Measurements from ENCODE around the gene COMP. TPM values are rescaled to one million over a fixed set of nuclear protein-coding genes. Genes with fewer than 3 reads are reported as not detected.

COMP gene
- total RNA-seq, 1 experiment from 2014 or later: 0.16 TPM

DNA sequence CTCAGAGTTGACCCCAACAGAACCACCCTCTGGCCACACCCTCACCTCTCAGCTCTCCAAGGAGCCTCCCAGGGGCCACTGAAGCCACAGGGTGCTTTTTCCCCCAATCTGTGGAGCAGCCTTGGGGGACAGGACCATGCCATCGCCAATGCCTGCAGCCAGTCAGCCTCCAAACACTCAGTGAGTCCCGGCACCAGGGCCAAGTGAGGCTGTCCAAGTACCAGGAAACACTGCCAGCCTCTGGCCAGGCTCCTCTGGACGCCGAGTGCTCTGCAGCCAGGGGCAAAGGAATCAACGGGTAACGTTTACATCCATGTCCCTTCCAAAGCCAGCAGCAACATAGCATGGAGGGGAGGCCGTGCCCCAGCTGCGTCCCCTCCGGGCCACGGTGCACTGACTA is 9.5 kb upstream of the COMP start:
- no peaks in the 10 kb centered on the region for H3K9me3 ChIP-seq
- TF ChIP-seq, protein P1, sequence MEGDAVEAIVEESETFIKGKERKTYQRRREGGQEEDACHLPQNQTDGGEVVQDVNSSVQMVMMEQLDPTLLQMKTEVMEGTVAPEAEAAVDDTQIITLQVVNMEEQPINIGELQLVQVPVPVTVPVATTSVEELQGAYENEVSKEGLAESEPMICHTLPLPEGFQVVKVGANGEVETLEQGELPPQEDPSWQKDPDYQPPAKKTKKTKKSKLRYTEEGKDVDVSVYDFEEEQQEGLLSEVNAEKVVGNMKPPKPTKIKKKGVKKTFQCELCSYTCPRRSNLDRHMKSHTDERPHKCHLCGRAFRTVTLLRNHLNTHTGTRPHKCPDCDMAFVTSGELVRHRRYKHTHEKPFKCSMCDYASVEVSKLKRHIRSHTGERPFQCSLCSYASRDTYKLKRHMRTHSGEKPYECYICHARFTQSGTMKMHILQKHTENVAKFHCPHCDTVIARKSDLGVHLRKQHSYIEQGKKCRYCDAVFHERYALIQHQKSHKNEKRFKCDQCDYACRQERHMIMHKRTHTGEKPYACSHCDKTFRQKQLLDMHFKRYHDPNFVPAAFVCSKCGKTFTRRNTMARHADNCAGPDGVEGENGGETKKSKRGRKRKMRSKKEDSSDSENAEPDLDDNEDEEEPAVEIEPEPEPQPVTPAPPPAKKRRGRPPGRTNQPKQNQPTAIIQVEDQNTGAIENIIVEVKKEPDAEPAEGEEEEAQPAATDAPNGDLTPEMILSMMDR (IDR thresholded peaks at IDR 0.05; ENCODE audit: insufficient read depth in 1 of 2, low read depth in 1 of 2, low read length in 1 of 2, severe bottlenecking in 1 of 2, unreplicated experiment in 1 of 2): no peak
- no peak overlapping the region for H3K4me3 ChIP-seq (ENCODE audit: low read depth, low read length)
- Mint-ChIP-seq H3K9me3 (ENCODE audit: unreplicated experiment) (no peaks in the 10 kb centered on the region), H3K27me3 (ENCODE audit: insufficient read depth, unreplicated experiment) (no peaks in the 10 kb centered on the region), H3K27ac (ENCODE audit: unreplicated experiment) (no peak overlapping the region), H3K4me1 (ENCODE audit: low read depth, unreplicated experiment) (no peaks in the 10 kb centered on the region), H3K36me3 (ENCODE audit: insufficient read depth, unreplicated experiment) (no peaks in the 10 kb centered on the region), H3K4me3 (ENCODE audit: unreplicated experiment) (no peak overlapping the region)
- peaks cover 6% of the 10 kb centered on the region for H3K4me1 ChIP-seq
- ChIA-PET CTCF (no interaction called here), POLR2A (no interaction called here)
- H3K36me3 ChIP-seq (ENCODE audit: control insufficient read depth, insufficient read depth, low read length): no peaks in the 10 kb centered on the region
- intact Hi-C loops (cut with micrococcal nuclease; ENCODE audit: unreplicated experiment): no loop called here
- H3K27me3 ChIP-seq (replicated peaks; ENCODE audit: control insufficient read depth, insufficient read depth, low read length): no peaks in the 10 kb centered on the region
- DNase-seq: no peak
- BruUV-seq (replicated peaks): no TSS peak

DNA sequence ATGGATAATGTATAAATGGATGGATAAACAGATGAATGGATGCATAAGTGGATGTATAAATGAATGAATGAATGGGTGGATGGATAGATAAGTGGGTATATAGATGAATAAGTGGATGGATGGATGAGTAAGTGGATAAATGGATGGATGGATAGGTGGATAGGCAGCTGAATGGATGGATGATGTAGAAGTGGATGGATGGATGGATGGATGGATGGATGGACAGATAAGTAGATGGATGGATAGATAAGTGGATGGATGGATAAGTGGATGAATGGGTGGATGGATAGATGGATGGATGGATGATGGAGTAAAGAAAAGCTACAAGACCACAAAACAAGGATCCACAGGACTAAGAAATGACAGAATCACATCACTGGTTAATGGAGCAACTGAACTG is 9.0 kb upstream of the COMP start:
- intact Hi-C loops (cut with micrococcal nuclease; ENCODE audit: unreplicated experiment): no loop called here
- H3K36me3 ChIP-seq (ENCODE audit: control insufficient read depth, insufficient read depth, low read length): no peaks in the 10 kb centered on the region
- ChIA-PET POLR2A (no interaction called here), CTCF (no interaction called here)
- Mint-ChIP-seq H3K4me3 (ENCODE audit: unreplicated experiment) (no peak overlapping the region), H3K27me3 (ENCODE audit: insufficient read depth, unreplicated experiment) (no peaks in the 10 kb centered on the region), H3K4me1 (ENCODE audit: low read depth, unreplicated experiment) (no peaks in the 10 kb centered on the region), H3K9me3 (ENCODE audit: unreplicated experiment) (no peaks in the 10 kb centered on the region), H3K27ac (ENCODE audit: unreplicated experiment) (no peak overlapping the region), H3K36me3 (ENCODE audit: insufficient read depth, unreplicated experiment) (no peaks in the 10 kb centered on the region)
- TF ChIP-seq, protein P1 (IDR thresholded peaks at IDR 0.05; ENCODE audit: insufficient read depth in 1 of 2, low read depth in 1 of 2, low read length in 1 of 2, severe bottlenecking in 1 of 2, unreplicated experiment in 1 of 2): no peak
- H3K4me1 ChIP-seq: peaks cover 6% of the 10 kb centered on the region
- H3K4me3 ChIP-seq (ENCODE audit: low read depth, low read length): no peak overlapping the region
- no peaks in the 10 kb centered on the region for H3K9me3 ChIP-seq
- H3K27me3 ChIP-seq (replicated peaks; ENCODE audit: control insufficient read depth, insufficient read depth, low read length): no peaks in the 10 kb centered on the region
- BruUV-seq (replicated peaks): no TSS peak
- DNase-seq: no peak

DNA sequence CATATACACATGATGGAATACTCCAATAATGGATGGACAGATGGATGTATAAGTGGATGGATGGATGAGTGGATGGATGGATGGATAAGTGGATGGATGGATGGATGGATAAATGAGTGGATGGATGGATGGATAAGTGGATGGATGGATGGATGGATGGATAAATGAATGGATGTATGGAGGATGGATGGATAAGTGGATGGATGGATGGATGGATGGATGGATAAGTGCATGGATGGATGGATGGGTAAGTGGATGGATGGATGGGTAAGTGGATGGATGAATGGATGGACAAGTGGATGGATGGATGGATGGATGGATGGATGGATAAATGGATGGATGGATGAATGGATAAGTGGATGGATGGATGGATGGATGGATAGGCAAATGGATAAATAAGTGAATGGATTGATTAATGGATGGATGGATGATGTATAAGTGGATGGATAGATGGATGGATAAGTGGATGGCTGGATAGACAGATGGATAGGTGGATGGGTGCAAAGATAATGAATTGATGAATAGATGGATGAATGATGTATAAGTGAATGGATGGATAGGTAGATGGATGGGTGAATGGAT is 8.4 kb upstream of the COMP start:
- Mint-ChIP-seq H3K27ac (ENCODE audit: unreplicated experiment) (no peak overlapping the region), H3K9me3 (ENCODE audit: unreplicated experiment) (no peaks in the 10 kb centered on the region), H3K4me3 (ENCODE audit: unreplicated experiment) (no peak overlapping the region), H3K36me3 (ENCODE audit: insufficient read depth, unreplicated experiment) (no peaks in the 10 kb centered on the region), H3K27me3 (ENCODE audit: insufficient read depth, unreplicated experiment) (no peaks in the 10 kb centered on the region), H3K4me1 (ENCODE audit: low read depth, unreplicated experiment) (no peaks in the 10 kb centered on the region)
- Histone ChIP-seq H3K9me3 (no peaks in the 10 kb centered on the region), H3K27me3 (replicated peaks; ENCODE audit: control insufficient read depth, insufficient read depth, low read length) (no peaks in the 10 kb centered on the region), H3K4me1 (peaks cover 6% of the 10 kb centered on the region), H3K36me3 (ENCODE audit: control insufficient read depth, insufficient read depth, low read length) (no peaks in the 10 kb centered on the region), H3K4me3 (ENCODE audit: low read depth, low read length) (no peak overlapping the region)
- BruUV-seq (replicated peaks): no TSS peak
- TF ChIP-seq, protein P1 (IDR thresholded peaks at IDR 0.05; ENCODE audit: insufficient read depth in 1 of 2, low read depth in 1 of 2, low read length in 1 of 2, severe bottlenecking in 1 of 2, unreplicated experiment in 1 of 2): no peak
- DNase-seq: no peak
- ChIA-PET CTCF (no interaction called here), POLR2A (no interaction called here)
- intact Hi-C loops (cut with micrococcal nuclease; ENCODE audit: unreplicated experiment): loop anchor here (5.0 kb wide), 1 partner anchor 33 kb away; the partner anchor contains the start of gene UPF1

Measured in Caco-2 (cell line).